Kidney capillary endothelial cell (primary cell): ENCODE results near the gene RPTOR.

Experiments used
- DNase-seq: peaks from one replicate; pipeline ENCODE4 v3.0.0-alpha.2; 2018; ENCODE audit warnings: low spot score

The RPTOR gene

GRCh38 chr17:80667462-80668277 lies 123.0 kb downstream of the RPTOR start:
- DNase-seq: no peak

DNA sequence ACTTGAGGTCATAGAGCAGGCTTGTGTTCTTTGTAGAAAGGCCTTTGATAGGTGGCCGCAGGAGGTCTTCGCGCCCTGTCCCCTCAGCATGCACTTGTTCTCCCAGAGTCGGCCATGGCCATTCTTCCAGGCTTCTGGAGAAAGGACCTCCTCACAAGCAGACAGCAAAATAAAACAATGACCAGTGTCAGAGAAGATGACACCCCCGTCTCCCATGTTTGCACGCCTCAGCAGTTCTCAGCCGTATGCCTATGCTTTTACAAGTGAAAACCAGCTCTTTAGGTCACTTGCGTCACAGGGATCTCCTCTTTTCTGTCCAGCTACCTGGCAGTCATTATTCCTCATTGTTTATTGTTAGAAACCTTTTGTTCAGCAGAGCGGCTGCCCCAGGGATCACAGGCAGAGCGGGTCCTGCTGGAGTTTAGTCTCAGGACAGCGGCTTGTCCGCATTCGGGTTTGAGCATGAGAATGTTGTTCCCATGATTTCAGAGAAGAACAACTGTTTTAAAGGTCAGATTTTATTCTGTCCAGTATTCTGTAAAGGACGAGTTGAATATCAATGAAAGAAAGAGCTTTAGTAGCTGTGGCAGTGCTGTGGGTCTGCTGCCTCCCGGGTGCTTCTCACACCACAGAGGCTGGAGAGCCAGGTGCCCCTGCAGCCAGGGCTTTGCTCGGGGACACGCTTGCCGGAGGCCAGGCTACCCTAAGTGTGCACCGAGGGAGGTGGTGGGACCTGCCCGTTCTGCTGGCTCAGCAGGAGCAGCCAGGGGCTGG lies 123.9 kb downstream of the RPTOR start:
- DNase-seq: no peak

DNA sequence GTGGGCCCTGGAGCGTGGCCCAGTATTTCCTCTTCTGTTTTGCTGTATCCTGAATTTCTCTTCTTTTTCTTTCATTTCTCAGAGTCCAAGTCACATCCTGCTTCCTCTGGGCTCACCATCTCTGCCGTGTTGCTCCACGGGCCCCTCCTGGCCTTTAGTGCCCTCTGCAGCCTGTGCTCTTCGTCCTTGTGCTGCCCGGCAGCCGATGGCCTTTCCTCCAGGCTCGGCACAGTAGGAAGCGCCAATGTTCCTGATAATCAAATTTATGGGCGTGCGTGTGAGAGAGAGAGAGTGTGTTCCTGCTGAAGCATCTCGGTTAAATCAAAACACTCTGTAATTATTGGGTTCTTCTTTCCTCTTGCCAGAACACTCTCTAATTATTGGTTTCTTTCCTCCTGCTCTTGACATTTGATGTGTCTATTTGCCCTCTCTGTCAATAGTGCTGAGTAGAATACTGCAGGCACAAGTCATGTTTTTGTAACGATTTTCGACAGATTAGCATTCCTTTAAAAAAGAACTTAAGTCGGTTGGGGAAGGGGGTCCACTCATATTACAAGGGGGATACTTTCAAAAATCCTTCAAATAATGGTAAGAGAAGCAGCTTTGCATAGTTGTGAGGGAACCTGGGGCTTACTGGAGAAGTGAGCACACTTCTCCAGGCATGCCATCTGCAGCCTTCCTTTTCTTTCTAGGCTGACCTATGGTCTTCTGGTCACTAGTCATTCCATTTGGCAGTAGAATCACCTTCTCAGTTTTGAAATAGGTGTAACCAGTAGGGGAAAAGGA lies 126.6 kb downstream of the RPTOR start:
- DNase-seq: no peak

- DNase-seq: no peak
Measured at GRCh38 chr17:80671825-80672110, 127.1 kb downstream of the RPTOR start.

- peak; percentile 39 for DNase-seq
Measured at GRCh38 chr17:80673152-80673920, 128.7 kb downstream of the RPTOR start.

DNA sequence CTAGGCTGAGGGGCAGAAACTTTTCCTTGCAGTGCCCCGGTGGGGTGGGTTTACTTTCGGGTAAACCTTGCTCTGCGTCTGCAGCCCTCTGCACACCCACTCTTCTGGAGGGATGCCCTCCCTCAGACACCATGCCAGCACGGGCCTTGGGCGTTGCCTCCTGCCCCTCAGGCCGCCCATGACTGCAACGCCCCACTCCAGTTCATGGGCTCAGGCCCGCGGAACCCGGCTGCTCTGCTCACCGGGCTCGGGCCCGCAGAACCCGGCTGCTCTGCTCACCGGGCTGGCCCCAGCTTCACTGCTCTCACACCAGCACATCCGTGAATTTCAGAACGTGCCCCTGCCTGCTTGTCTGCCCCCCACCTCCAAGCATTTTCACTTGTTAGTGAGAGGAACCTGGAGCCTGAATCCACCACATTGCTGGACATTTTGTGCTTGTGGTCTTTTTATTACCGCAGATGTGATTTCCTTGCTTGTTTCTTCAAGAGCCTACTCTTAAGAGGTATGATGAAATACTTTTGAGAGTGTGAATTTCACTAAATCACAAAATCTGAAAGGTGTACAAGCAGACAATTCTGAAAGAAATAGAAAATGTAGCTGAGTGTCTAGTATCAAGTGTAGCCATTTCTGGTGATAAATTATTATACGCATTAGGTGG lies 130.9 kb downstream of the RPTOR start:
- no peak for DNase-seq

DNA sequence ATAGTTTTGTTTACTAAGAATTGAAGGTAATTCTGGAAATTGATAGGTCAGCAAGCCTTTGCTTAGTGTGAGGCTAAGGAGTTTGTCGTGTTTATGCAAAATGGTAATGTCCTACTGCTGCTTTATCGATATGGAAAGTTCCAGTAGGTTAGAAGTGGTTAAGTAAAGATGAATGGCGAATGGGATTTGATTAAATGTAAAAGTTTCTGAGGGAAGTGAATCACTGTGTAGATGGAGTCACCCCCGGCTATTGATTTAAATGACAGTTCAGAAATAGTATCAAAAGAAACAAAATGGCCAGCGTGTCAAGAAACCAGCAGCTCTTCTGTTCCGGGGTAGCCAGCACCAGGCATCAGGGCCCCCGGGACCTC lies 131.4 kb downstream of the RPTOR start:
- DNase-seq: no peak

DNA sequence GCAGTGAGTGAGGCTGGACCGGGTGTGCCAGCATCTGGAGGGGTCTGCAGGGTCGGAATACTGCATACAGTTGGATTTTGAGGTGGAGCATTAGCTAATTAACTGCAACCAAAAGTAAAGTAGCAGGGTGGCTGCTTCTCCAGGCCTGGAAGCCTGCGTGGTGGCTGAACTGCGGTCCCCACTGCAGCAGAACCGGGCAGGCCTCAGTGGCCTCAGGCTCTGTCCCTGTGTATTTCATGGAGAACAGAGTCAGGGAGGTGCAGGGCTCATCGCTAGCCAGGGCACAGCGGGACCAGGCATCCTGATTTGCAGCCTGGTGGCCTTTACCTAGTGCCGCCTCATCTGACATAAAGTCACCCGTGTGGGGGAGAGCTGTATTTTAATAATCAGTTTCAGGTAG lies 131.9 kb downstream of the RPTOR start:
- DNase-seq: no peak

DNA sequence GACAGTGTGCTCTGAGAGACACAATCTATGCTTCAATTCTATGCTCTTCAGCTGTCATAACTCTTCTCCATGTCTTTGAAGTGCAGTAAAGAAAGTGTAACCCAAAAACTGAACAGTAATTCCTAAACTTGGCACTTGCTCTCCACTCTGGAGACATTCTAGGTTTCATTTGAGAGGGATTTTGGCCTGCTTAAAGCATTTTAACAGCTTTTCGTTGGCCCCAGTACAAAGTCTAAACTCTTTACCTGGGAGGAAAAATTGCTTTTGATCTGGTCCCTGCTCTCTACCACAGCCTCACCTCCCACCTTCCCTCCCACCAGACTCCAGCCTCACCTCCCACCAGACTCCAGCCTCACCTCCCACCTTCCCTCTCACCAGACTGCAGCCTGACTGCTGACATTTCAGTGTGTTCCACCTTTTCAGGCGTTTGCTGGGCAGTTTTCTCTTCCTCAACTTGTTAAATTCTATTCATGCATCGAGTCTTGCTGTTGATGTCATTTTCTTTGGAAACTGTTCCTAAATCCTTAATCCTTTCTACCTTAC lies 132.6 kb downstream of the RPTOR start:
- no peak for DNase-seq

DNA sequence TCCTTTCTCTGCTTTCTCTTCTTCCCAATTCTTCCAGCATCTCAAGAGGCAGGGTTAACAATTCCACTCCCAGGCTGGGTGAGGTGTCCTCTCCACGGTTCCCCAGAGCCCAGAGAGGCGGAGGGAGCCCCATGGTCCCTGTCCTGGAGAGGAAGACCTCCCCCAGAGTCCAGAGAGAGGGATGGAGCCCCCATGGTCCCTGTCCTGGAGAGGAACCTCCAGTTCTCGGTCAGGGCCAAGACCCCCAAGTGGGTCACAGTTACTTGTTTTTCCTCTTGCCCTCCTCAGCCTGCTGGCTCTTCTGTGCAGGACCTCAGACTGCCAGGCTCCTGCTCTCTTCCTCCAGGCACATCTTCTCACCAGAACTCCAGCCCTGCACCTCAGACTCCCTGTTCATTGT lies 135.2 kb downstream of the RPTOR start:
- DNase-seq: no peak

GRCh38 chr17:80681215-80681614 lies 136.6 kb downstream of the RPTOR start:
- DNase-seq: no peak

DNA sequence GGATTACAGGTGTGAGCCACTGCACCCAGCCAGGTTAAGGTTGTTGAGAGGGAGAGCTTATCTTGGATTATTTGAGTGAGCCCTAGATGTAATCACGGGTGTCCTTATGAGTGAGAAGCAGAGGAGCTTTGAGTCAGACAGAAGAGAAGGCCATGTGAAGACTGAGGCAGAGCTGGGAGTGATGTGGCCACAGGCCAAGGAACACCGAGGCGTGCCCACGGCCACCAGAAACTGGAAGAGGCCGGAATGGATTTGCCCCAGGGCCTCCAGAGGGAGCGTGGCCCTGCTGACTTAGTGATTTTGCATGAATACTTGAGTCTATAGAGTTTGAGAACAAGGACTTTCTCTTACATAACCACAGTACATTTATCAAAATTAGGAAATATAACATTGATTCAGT lies 137.7 kb downstream of the RPTOR start:
- DNase-seq: no peak

GRCh38 chr17:80683625-80684104 lies 139.0 kb downstream of the RPTOR start:
- no peak for DNase-seq

- DNase-seq: no peak
Measured at GRCh38 chr17:80687839-80688238, 143.2 kb downstream of the RPTOR start.

DNA sequence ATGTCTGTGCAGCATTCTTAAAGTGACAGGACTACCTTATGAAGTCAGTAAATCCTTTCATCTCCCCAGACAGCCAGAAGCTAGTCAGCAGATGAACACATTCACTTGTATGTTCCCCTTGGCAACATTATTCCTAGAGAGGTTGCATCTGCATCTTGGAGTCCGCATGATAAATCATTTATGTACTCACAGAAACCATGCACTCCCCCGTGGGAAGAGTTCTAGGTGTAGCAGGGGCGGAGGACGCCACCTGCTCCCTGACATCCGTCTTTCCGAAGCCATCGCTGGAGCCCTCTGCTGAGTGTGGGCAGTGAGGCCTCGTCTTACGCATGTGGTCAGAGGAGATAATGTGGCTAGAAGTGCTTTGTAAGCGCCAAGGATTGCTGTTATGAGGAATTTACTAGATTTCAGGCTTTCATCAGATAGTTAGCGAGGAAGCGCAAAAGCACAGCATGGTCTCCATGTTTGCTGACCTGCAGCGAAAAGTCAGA lies 144.5 kb downstream of the RPTOR start:
- no peak for DNase-seq

DNA sequence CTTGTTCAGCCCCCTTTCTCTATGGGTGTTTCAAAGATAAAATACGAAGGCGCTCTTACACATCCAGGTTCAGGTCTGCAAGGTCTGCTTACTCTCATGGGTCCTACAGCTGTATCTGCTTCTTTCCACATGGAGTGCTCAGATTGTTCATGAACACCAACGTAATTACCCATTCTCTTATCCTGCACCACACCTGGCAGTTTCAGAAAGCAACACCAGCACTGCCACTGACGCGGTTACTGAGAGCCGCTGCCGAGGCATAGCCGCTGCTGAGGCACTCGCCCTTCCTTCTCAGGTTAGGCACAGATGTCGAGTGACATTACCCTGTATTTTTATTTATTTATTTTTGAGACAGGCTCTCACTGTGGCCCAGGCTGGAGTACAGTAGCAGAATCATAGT lies 147.1 kb downstream of the RPTOR start:
- DNase-seq: no peak

DNA sequence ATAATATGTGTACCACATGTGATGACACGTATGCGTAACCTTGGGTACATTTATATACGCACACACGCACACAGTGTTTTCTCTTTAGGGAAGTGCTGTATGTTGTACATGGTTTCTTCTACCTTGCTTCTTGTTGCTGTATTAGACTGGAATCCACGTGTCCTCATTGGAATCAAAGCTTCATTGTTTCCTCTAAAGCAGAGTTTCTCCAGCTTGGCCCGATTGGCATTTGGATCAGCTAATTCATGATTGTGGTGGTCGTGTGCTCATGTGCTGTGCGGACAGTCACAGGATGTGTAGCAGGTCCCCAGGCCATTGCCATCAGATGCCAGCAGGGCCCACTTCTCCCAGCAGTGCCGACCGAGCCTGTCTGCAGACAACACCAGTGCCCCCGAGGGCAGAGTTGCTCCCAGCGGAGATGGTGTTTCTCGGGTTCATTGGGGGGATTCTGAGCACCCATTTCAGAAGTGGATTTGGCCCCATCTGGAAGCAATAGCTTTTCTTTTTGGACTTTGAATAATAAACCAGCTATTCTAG lies 148.4 kb downstream of the RPTOR start:
- no peak for DNase-seq

DNA sequence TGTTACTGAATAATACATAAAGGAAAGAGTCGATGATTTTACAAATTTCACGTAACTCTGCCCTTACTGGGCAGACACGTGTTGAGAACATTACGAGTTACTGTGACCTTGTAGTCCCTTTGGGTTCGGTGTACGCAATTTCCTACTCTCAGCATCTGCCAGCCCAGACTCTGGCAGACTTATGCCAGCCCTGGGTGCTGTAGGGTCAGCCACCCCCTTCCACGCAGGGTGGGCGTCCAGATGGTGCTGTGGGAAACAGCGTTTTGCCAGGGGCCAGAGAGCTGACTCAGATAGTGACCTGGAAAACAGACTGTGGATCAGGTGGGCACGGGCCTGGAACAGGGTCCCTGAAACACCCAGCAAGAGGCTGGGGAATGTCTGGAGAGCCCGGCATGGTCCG lies 148.9 kb downstream of the RPTOR start:
- no peak for DNase-seq

DNA sequence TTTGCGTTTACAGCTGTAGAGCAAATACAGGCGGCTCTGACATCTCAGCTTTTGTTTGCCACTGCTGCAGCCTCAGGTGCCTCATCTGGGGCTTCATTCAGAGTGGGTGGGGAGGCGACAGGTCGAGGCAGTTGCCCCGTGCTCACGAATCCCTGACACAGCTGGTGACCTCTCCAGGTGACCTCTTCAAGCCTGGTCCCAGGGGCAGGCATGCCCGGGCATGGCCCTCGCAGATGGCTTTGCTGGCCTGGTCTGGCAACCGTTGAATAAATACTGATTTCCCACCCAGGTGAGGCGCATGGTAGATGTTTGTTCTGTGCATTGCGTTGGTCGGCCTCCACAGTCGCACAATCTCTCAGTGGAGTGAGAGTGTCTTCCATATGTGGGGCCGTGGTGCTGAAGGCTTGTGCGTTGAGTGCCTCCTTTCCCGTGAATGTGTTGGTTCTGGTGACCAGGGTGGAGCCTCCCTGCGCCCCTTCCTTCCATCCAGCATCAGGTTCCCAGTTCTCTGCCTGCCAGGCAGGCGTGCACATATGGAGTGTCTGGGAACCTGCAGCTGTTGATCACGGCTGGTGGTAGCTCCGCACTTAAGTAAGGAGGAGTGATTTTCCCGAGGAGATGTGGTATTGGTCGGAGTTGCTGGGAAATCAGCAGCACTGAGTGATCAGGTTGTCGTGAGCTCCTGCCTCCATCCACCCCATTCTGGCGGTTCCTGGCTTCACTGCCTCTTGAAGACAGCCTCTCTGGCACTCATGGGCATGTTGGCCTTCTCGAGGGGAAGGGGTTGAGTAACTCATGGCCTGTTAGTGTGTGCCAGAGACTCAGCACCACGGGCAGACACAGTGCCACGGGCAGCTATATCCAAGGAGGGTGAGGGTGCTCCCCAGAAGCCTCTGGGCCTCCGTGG lies 149.7 kb downstream of the RPTOR start:
- DNase-seq: no peak
